ENCODE results near the gene CSHL1. TPM values are rescaled to one million over a fixed set of nuclear protein-coding genes. Genes with fewer than 3 reads are reported as not detected.

CSHL1 gene
- total and polyA plus RNA-seq, 9 of the 15 experiments (the other 6 are each of a cell fraction or from before 2014, with no cell fraction given), result not detected

DNA sequence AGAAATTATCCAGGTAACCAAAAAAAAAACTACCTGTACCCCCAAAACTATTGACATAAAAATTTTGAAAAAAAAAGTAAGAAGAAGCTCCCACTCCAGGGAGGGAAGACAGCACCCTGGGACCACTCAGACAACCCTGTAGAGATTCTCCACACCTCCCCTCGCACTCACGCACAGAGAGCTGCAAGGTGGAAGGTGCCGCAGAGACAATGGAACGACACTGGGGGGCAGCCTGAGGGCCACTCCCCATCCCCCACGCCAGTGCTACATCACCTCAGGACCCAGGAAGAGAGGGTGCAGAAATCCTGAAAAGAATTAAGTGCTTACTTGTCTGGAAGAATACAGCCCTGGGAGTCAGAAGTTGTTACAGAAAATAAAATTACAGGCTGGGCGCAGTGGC is 26.3 kb upstream of the CSHL1 start:
- Histone ChIP-seq H4K20me1 (replicated peaks; ENCODE audit: control insufficient read depth, insufficient read depth, low read length) (no peaks in the 10 kb centered on the region; the same call in 1 of the 2 replicates), H3K4me1 (replicated peaks in 1 of 2; ENCODE audit: control insufficient read depth in 2 of 2, insufficient read depth in 2 of 2, low read length in 2 of 2) (peaks cover 0 to 24% of the 10 kb centered on the region in 2 experiments; a peak in 2 of 5 replicates), H3K36me3 (ENCODE audit: control insufficient read depth, insufficient read depth, low read length) (no peaks in the 10 kb centered on the region), H3K27me3 (ENCODE audit: control insufficient read depth in 2 of 2, insufficient read depth in 2 of 2, low read length in 2 of 2) (peaks cover 22 to 43% of the 10 kb centered on the region in 2 experiments), H3K9me1 (ENCODE audit: control insufficient read depth, insufficient read depth, low read length) (no peaks in the 10 kb centered on the region), H3K79me2 (ENCODE audit: control insufficient read depth, insufficient read depth, low read length) (no peaks in the 10 kb centered on the region), H3K9ac (ENCODE audit: insufficient read depth in 1 of 2, low read depth in 2 of 2, low read length in 2 of 2) (no peak overlapping the region), H2AFZ (ENCODE audit: low read depth, low read length) (no peak overlapping the region), H3K9me3 (replicated peaks; ENCODE audit: control insufficient read depth, insufficient read depth, low read depth, low read length) (no peaks in the 10 kb centered on the region; the same call in 1 of the 2 replicates), H3K27ac (ENCODE audit: extremely low read depth, low read depth, low read length) (no peak overlapping the region), H3K4me3 (no peak overlapping the region), H3K4me2 (ENCODE audit: insufficient read depth, low read length) (no peak overlapping the region)
- FAIRE-seq, result no peak
- BruUV-seq (replicated peaks), result no TSS peak
- in situ Hi-C loops (cut with MboI), result no loop called here
- ATAC-seq, result no peak
- ChIA-PET POLR2A (no interaction called here), CTCF (ENCODE audit: low intra/inter-chr PET ratio) (interaction anchor here (0.6 kb wide), 1 partner anchor 46 kb away, joined by 3 read pairs; no protein-coding TSS in a partner anchor)
- intact Hi-C loops (cut with micrococcal nuclease), result no loop called here
- TF ChIP-seq TCF7 (IDR thresholded peaks at IDR 0.05; ENCODE audit: borderline replicate concordance) (no peak), HMG20A (CRISPR knock-in tag; conservative IDR thresholded peaks at IDR 0.05) (no peak), BMI1 (IDR thresholded peaks at IDR 0.05; ENCODE audit: low read length) (no peak), ZNF695 (CRISPR knock-in tag; IDR thresholded peaks at IDR 0.05) (no peak), ZNF589 (CRISPR knock-in tag; IDR thresholded peaks at IDR 0.05; ENCODE audit: low read depth) (no peak)
- DNase-seq (ENCODE audit: extremely low read depth in 1 of 4, low spot score in 3 of 4), result no peak
- 13% methylated on average over 6 of the region's 6 CpGs for WGBS (ENCODE audit: insufficient coverage, low coverage, missing lambda C conversion rate)

Measured in K562 (cell line).